ENCODE measurements around the gene LARP4B.

Gene LARP4B

DNA sequence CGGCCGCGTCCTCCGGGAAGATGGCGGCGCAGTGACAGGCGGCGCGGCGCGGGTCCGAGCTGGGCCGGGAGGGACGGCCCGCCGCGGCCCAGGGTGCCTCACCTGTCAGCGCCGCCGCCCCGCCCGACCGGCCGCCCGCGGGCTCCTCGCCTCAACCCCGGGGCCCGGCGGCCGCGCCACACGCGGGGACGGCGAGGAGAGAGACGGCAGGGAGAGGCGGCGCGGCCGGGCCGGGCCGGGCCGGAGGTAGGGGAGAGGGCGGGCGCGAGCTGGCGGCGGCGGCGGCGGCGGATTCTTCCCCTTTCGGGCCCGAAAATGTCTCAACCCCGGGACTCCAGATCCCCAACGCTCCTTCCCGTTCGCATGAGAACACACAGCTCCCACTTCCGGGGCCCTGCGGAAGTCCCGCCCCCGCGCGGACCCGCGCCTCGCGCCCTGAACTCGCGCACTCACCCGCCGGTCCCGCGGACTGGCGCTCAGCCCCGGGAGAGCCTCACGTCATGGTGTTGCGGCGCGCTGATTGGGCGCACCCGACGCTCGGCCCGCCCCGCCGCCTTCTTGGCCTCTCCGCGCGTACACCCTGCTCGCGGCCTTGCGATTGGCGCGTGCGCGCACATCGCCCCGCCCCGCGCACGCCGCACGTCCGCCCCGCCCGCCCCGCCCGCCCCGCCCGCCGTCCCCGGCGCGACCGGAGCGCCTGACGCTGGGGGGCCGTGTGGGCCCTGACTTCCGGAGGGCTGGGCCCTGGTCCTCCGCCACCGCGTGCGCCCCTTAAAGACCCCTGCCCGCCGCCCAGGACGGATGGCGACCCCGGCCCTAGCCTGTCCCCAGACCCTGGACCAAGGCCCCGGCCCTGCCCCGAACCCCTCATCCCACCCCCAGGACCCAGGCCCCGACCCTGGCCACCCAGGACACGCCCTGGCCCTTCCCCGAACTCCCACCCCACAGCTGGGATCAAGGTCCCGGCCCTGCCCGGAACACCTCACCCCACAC is at the start of gene LARP4B:
TSS of gene LARP4B (minus strand) at position 380 of the 993 bp plus-strand sequence. CDS start 45,984 bp downstream, outside the sequence.
- DNase-seq = peak; percentile 98

DNA sequence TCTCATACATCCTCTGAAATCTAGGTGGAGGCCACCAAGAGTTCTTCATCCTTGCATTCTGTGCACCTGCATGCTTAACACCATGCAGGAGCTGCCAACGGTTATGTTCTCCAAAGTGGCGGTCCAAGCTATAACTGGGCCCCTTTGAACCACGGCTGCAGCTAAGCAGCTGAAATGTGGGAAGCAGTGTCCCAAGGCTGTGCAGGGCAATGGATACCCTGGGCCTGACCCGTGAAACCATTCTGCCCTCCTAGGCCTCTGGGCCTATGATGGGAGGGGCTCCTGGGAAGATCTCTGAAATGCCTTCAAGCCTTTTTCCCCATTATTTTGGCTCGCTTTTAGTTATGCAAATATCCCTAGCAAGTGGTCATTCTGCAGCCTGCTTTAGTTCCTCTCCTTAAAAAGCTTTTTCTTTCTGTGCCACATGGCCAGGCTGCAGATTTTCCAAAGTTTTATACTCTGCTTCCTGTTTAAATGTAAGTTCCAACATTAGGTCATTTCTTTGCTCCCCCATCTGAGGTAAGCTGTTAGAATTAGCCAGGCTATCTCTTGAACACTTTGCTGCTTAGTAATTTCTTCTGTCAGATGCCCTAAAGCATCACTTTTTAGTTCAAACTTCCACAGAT is 49.1 kb upstream of the LARP4B start:
- no peak for DNase-seq

DNA sequence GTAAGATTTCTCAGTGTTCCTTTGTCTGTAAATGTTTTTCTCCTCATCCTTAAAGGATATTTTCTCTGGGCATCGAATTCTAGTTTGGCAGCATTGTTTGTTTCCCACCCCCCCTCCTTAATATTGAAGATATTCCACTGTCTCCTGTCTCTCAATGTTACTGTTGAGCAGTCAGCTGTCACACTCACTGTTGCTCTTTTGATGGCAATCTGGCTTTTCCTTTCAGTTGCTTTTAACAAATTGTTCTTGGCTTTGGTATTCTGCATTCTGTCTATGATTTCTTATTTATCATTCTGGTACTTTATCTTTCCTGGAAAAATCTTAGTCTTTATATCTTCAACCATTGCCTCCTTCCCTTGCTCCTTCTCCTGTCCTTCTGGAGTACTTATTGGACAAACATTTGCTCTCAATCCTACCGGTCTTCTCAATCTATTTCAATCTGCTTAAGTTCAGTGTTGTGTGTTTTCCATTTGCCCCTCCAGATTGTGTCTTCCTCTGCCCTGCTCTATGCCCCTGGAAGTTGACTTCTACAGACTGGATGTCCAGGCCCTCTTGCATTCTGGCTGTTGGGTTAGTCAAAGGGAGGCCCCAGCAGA is 47.4 kb upstream of the LARP4B start:
- DNase-seq = peak; percentile 18

DNA sequence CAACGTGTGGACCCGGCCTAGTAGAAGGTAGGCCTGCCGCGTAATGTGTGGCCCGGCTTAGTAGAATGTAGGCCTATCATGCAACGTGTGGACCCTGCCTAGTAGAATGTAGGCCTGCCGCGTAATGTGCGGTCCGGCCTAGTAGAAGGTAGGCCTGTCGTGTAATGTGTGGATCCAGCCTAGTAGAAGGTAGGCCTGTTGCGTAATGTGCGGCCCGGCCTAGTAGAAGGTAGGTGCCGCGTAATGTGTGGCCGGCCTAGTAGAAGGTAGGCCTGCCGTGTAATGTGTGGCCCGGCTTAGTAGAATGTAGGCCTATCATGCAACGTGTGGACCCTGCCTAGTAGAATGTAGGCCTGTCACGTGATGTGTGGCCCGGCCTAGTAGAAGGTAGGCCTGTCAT is 44.8 kb upstream of the LARP4B start:
- no peak for DNase-seq

DNA sequence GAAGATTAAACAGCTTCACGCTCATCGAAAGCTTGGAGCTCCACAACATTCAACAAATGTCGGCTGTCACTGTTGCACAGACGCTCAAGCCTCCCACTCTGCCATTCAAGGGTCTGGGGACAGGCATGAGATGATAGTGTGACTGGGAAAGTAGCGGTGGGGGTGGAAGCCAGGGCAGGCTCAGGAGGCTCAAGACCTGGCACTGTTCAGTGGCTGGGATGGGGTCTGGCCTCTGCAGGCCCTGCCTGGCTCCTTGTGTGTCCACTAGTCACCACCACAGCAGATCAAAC is 43.2 kb upstream of the LARP4B start:
- no peak for DNase-seq

DNA sequence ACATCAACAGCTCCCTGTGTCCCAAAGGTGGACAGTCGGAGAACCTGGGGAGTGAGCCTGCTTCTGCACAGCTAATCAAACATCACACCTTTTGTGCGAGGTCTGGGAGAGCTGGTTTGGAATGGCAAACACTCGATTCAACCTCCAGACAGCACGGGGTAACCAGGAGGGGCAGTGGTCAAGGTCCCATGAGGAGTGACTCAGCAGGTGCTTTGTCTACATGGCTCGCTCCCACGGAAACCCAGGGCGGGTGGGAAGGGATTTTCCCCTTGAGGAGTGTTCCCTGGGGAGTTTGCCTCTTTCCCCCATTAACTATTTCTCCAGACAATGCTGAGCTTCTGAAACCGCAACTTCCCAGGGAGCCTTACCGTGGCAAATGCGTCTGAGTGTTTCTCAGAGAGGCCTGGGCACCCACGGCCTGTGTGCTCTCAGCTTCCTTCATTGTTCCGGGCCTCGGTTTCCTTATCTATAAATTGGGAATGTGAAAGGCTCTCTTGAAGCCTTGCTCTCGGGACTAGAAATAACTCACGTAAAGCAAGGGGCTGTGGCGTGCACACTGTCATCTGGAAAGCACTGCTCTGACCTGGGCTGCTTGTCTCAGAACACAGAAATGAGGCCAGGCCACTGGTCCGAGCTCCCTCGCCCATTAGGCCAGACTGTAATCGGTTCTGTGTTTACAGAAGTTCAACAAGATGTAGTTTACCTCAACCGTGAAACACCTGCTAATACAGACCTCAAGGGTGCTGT is 42.7 kb upstream of the LARP4B start:
- DNase-seq = no peak

DNA sequence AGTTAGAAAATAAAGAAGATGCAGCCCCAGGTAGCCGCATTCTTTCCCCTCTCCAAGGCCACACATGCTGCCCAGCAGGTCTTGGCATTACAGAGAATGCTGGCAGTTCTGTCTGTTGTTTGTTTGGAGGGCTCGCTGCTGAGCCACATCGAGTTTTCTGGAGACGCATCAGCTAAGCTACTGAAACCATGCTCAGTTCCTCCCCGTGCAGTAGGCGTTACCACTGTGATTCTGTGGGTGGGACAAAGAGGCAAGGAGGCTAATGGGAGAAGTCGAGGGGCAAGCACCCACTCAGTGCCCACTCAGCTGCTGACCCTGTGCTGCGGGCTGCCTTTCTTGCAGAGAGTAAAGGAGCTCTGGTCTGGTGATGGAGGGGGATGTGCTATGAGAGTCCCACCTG is 41.3 kb upstream of the LARP4B start:
- DNase-seq = no peak

DNA sequence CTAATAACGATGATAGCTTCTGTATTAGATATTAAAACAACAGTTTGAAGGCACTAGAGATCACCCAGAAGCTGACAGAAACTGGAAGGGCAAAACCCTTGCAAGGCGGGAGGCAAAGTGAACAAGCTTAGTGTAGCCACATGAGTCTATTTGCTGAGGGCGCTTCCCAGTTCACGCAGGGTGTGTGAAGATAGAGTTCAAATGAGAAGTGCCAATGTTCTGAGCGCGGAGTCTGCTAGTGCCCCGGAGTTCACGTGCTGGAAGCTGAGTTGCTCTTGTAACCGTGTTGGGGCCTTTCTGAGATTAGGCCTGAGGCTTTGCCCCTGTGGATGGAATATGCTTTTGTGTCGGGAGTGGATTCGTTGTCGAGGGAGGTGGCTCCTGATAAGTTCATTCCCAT is 40.1 kb upstream of the LARP4B start:
- no peak for DNase-seq

DNA sequence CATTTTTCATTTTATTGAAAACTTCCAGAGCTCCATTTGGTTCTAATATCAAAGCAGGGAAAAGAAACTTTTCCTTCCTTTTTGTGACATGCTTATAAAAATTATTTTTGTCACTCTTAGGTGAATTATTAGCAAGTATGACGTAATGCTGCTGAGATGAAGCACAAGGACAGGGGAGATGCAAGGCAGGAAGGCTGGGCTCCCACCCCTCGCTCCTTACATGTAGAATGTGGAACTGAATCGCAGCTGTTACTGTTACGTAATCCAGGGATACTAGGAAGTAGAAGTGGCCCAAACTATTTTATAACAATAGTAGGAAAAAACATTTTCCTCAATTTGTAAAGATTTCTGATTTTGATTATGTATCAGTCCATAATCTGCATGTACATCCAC is 39.6 kb upstream of the LARP4B start:
- DNase-seq = peak; percentile 26

DNA sequence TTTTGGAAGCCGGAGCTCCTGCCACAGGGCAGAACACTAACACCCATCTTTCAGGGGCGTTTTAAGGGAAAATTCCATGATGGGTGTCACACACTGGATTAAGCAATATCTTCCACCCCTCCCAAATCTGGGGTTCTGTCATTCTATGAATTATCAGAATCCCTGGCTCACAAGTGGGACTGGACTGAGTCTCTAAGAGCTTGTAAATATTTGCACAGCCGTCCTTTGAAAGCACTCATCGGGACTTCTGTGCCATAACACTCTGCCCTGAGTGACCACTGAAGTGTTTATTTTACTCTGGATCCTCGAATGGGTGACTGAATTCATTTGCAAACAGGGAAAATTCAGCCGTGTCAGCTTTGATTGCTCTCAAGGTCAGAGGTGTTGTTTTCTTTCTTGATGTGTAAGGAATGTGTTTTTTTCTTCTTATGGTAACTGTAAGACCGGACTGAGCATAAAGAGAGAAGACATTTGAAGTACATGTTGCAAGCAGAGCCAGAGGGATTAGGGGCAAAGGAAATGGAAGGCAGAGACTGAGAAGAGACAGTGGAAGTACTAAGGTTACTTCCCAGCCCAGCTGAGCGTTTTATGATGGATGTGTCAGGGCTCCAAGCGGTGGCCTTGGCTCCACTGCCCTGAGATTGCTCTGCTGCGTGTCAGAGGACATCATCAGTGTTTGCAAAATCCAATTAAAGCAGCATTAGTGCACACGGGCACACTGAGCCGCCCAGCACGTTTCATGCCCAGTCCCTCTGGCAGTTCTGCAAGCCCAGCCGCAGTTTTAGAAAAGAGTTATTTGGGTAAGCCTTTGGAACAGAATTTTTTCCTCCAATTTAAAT is 39.0 kb upstream of the LARP4B start:
- no peak for DNase-seq

DNA sequence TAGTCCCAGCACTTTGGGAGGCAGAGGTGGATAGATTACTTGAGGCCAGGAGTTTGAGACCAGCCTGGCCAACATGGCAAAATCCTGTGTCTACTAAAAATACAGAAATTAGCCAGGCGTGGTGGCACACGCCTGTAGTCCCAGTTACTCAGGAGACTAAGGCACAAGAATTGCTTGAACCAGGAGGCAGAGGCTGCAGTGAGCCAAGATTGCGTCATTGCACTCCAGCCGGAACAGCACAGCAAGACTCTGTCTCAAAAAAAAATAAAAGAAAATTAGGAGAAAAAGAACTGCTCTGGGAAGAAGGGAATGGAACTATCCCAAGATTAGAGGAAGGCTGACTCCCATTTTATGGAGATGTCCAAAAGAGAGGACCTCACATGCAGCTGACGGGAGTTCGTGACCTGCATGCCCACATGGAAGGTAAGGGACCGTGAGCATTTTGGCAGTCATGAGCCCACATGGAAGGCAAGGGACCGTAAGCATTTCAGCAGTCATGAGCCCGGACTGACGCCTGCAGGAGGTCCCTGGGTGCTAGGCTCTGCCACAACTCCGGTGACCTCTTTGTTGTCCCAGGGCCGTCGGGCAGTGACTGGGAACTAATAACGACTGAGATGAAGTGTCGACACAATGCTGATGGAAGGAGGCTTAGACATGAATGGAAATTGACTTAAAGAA is 38.1 kb upstream of the LARP4B start:
- DNase-seq = no peak

DNA sequence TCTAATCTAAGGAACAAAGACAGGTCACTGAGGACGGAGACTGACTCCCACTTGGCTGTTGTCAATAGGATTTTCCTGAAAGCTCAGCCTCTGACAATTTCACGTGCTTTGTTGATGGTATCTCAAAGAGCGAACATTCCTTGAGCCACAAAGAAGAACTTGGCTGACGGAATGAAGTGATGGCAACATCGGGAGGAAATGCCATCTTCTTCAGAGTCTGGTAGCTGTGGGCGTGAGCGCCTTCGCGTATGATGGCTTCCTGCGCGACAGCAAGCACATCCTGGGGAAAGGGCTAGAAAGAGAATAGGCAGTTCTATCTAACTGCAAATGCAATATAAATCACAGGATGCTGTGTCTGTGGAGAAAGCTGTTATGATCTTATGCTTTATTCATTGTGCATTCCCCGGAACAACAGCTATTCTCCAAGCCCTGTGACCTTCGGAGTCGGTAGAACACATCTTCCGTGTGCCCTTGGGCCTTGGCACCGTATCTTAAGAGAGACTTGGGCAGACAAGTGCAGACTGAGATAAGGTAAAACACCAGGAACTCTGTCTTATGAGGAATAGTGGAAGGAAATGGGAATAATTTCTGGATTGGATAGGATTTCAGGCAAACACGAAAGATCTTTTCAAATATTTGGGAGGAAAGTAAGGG is 37.2 kb upstream of the LARP4B start:
- DNase-seq = no peak

DNA sequence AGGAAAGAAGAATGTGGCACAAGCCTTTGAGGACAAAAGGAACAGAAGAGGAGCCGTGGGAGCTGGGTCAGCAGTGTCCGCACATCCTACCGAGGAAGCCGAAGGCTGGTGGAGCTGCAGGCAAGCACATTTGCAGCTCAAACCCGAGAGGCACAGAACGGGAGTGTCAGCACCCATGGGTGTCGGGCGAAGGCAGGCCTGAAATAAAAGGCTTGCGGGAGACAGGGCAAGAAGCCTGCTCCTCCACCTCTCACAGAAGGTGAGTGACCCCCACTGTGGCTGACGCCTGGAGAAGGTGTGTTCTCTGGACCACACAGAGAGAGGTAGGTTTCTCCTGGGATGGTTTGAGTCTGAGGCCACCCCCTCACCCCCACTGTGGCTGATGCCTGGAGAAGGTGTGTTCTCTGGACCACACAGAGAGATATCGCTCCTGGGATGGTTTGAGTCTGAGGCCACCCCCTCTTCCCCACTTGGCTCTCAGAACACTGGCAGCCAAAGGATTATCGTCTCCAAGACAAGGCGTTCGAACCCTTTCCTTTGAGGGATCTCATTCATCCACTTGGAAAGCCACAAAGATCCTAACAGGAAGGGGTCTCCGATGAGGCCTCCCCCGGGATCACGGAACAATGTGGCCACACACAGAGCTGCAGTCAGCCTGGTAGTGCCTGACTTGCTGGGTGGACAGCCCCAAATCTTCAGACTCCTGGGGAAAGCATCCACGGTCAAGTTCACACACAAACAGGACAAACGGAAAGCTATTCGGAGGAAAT is 35.1 kb upstream of the LARP4B start:
- no peak for DNase-seq

DNA sequence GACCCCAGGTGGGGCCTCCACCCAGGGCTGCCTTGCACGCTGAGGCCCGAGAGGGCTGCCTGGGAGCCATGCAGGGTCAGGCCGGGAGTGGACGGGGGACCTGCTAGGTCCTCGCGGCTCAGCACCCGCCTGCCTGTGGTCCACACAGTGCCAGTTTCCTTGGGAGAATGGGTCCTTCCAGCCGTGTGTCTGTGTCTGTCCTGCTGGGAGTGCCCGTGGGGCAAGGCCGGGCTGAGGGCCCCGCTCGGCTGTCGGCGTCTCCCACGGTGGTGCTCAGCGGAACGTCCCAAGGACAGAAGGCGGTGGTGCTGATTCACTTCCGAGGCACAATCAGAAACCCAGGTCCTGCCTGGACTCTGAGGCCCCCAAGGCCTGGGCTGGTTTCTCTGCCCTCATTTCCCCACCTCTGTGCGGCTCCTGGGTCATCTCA is 33.5 kb upstream of the LARP4B start:
- DNase-seq = no peak

DNA sequence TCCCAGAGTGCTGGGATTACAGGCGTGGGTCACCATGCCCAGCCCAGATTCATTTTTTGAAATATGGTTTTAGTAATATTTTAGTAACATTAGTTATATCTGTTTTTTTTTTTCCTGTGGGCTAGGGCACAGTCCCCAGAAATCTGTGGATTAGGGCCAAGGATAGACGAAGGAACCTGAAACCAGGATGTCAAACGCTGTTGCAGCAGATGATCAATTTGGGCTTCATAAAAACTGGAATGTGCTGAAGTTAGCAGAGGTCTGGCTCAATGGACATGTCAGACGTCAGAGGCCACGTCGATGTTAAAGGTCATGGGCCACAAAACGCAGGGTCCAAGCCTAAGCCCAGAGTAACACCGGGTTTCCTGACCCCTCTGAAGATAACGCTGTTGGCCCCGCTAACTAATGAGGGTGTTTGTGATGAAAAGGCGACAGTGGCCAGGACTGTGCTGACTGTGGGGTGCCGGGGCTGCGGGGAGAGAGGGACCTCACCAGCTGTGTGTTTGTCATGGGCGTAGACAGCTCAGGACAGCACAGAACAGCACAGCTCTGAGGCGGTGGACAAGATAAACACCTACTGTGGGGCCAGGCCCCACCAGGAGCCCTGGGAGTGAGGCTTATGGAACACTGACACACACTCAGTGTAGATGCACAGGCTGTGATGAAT is 32.9 kb upstream of the LARP4B start:
- no peak for DNase-seq

DNA sequence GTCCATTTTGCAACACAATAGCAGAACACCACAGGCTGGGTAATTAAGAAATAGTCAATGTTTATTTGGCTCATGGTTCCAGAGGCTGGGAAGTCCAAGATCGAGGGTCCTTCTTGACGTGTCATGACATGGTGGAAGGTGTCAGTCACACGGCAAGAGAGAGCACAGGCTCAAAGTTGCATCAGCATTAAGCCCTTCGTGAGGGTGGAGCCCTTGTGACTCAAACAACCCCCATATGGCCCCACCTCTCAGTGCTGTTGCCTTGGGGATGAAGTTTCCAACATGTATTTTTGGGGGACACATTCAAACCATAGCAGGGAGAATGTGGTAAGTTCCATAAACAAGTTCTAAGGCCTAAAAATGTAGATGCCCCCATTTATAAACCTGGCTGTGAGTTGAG is 32.1 kb upstream of the LARP4B start:
- DNase-seq = no peak

DNA sequence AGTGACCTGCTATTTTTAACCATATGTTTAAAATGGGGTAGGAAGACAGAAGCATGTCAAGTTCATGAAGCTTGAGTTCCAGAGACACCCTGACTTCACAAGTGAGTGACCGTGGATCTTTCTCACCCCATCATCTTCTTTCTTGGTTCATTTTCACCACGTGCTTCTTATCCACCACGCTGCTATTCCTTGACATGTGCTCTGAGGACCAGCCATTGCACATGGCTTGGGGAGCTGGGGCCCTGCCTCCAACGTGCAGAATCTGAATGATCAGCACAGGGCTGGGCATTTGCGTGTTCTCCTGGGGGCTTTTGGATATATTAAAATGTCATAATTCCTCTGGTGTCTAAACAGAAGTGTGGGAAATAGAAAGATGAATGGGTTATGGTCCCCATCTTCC is 31.7 kb upstream of the LARP4B start:
- DNase-seq = no peak

DNA sequence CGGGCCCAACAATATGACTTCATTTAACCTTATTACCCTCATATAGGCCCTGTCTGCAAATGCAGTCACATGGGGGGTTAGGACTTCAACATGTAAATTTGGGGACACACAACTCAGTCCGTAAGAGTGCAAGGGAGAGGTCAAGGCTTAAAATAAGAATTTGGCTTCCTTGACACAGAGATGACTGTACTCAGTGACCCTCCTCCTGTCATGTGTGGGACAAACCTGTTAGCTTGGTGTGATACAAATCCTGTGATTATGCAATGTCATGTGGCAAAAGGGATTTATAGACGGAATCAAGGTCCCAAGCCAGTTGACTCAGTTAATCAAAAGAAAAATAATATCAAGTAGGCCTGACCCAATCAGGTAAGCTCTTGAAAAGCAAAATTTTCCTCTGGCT is 30.8 kb upstream of the LARP4B start:
- no peak for DNase-seq

DNA sequence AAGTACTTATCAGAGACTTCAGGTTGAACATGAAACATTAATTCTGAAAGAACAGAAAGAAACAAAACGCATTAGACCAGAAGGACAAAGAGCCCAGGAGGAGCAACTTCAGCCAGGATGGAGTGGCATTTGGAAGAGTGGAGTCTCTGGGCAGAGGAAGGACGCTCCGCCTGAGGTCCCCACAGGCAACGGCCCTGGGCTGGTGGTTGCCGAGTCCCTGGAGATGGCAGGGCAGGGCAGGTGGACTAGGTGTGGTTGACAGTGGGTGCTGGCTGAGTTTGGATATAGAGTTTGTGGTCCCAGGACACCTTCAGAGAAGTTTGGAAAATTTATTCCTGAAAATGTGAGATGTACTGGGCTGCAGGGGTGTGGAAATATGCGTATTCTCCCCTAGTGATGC is 27.4 kb upstream of the LARP4B start:
- DNase-seq = no peak

DNA sequence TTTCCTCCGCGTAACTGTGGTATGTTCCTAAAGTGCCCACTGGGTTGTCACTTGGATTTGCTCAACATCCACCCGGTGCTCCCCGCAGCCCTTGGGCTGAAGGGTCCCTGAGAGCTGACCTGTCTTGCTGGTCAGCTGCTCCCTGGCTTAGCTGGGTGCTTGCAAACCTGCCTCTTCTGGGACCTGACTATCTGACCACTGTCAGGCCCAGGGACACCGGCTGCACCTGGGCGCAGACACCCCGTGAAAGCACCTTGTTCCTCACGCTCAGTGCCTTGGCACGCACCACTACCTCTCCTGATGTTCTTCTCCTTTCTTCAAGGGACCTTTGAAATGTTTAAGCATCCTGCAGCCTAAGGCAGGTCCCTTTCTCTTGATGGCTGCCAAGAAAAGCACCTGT is 26.6 kb upstream of the LARP4B start:
- DNase-seq = no peak

Data from hematopoietic multipotent progenitor cell treated with erythropoietin and hydrocortisone succinate and interleukin-3 and kit ligand, for 4 days (in vitro differentiated cells).